ENCODE measurements around the gene VSIG10.

DNA sequence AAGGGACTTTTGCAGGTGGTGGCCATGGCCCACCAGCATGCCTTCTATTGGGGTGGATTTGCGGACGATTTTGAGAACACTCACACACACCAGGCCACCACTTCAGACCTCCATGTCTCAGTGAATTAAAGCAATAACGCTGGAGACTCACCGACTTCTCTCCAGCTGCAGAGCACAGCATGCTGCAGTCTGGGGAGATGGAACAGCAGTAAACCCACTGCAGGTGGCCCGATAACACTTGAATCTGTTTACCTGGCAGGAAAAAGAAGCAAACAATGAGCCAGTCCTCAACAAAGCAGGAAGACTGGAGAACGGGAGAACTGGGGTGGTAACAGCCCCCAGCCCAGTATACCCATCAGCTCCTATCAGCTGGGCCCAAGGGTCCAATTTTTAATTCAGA lies 65.7 kb downstream of the VSIG10 start:
- TF ChIP-seq POLR2A (IDR thresholded peaks at IDR 0.05; ENCODE audit: low read depth, low read length) = no peak
- TF ChIP-seq FOS (IDR thresholded peaks at IDR 0.05; ENCODE audit: low read depth, low read length) = no peak
- TF ChIP-seq, protein P1, sequence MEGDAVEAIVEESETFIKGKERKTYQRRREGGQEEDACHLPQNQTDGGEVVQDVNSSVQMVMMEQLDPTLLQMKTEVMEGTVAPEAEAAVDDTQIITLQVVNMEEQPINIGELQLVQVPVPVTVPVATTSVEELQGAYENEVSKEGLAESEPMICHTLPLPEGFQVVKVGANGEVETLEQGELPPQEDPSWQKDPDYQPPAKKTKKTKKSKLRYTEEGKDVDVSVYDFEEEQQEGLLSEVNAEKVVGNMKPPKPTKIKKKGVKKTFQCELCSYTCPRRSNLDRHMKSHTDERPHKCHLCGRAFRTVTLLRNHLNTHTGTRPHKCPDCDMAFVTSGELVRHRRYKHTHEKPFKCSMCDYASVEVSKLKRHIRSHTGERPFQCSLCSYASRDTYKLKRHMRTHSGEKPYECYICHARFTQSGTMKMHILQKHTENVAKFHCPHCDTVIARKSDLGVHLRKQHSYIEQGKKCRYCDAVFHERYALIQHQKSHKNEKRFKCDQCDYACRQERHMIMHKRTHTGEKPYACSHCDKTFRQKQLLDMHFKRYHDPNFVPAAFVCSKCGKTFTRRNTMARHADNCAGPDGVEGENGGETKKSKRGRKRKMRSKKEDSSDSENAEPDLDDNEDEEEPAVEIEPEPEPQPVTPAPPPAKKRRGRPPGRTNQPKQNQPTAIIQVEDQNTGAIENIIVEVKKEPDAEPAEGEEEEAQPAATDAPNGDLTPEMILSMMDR (conservative IDR thresholded peaks at IDR 0.05; ENCODE audit: low read depth, low read length) = no peak
- no peak for TF ChIP-seq RAD21 (IDR thresholded peaks at IDR 0.05; ENCODE audit: low read length)
- TF ChIP-seq MAFK (IDR thresholded peaks at IDR 0.05; ENCODE audit: low read depth, low read length) = no peak
- TF ChIP-seq, protein P2, sequence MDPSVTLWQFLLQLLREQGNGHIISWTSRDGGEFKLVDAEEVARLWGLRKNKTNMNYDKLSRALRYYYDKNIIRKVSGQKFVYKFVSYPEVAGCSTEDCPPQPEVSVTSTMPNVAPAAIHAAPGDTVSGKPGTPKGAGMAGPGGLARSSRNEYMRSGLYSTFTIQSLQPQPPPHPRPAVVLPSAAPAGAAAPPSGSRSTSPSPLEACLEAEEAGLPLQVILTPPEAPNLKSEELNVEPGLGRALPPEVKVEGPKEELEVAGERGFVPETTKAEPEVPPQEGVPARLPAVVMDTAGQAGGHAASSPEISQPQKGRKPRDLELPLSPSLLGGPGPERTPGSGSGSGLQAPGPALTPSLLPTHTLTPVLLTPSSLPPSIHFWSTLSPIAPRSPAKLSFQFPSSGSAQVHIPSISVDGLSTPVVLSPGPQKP (IDR thresholded peaks at IDR 0.05; ENCODE audit: borderline replicate concordance, low read depth, low read length) = no peak
- no peak for TF ChIP-seq RFX5 (IDR thresholded peaks at IDR 0.05; ENCODE audit: low read depth, low read length)
- TF ChIP-seq CEBPB (IDR thresholded peaks at IDR 0.05; ENCODE audit: low read depth, low read length) = no peak
- no peak for TF ChIP-seq BHLHE40 (IDR thresholded peaks at IDR 0.05; ENCODE audit: low read depth, low read length)

All from IMR-90 (cell line).